ENCODE data around the gene ENTHD1.

- TF ChIP-seq POLR2AphosphoS5 (IDR thresholded peaks at IDR 0.05) (no peak), CTCF (IDR thresholded peaks at IDR 0.05) (no peak), EP300 (IDR thresholded peaks at IDR 0.05) (no peak)
Observed at GRCh38 chr22:39941601-39942000, 48.0 kb upstream of the ENTHD1 start.

Data from stomach (tissue), 4 donors.